Right atrium auricular region (tissue), 2 donors: Measurements from ENCODE around the gene PFKFB3. TPM values are rescaled to one million over a fixed set of nuclear protein-coding genes. Genes with fewer than 3 reads are reported as not detected.
"Not testable (repeated sequence)": the region's sequence is repeated elsewhere in the genome, so short reads cannot be mapped to it uniquely, and the experiment has no call there.

Source experiments
- DNase-seq: peaks from one replicate; pipeline ENCODE4 v3.0.0-alpha.2; 2019; ENCODE audit warnings: low spot score
- H3K27ac ChIP-seq, 2 donors: fragments of 200-600 bp; sonication (generic); 1 replicate in 1 of 2; 2 replicates in 1 of 2; pipeline ENCODE4 v1.5.1; 2016 to 2019
- H3K27me3 ChIP-seq, 2 donors: fragments of 200-600 bp; sonication (generic); one replicate each; pipeline versions ENCODE4 v1.5.1 to v1.6.0; 2017 to 2019
- H3K36me3 ChIP-seq: fragments of 200-600 bp; sonication (generic); one replicate; pipeline ENCODE4 v1.5.1; 2016
- H3K4me1 ChIP-seq, 2 donors: fragments of 200-600 bp; sonication (generic); one replicate each; pipeline versions ENCODE4 v1.5.1 to v1.6.0; 2017 to 2019
- H3K4me3 ChIP-seq, 2 donors: fragments of 200-600 bp; sonication (generic); 1 replicate in 1 of 2; 2 replicates in 1 of 2; pipeline ENCODE4 v1.5.1; 2017 to 2019; ENCODE audit warnings: mild to moderate bottlenecking in 1 of 2, moderate library complexity in 1 of 2
- H3K9me3 ChIP-seq, 2 donors: fragments of 200-600 bp; sonication (generic); one replicate each; pipeline ENCODE4 v1.5.1; 2019
- total RNA-seq, 2 donors: library from RNA; depleted of rRNA; stranded (reverse); fragments of >200 nt; gene quantifications; one replicate each; pipeline ENCODE4 v1.1.0, GENCODE V29; 2016
- TF ChIP-seq, protein P1 (sequence below), 2 donors: fragments of 200-600 bp; sonication (generic); IDR thresholded peaks; one replicate each; pipeline ENCODE4 v1.5.1; 2019; ENCODE audit warnings: antibody characterized with exemption in 2 of 2

The PFKFB3 gene
- total RNA-seq, 2 donors from 2014 or later, result 9.4 to 16.5 TPM

DNA sequence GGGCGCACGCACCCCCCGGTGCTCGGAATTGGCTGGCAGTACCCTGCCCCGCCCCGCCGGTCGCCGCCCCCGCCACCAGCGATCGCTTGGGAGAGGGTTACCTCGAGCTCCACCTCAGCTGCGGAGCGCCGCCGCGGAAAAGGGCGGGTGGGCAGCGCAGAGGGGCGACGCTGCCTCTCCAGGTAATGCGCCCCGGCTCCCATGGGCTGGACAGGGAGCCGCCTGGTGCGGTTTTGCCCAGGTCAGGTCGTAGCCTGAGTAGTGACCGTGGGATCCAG, 1.3 kb downstream of the PFKFB3 start:
- H3K9me3 ChIP-seq, result no peaks in the 10 kb centered on the region
- peaks cover 0 to 36% of the 10 kb centered on the region in 2 donors for H3K4me1 ChIP-seq
- no peaks in the 10 kb centered on the region for H3K27me3 ChIP-seq
- H3K36me3 ChIP-seq, result no peaks in the 10 kb centered on the region
- DNase-seq, result no peak
- TF ChIP-seq, protein P1, sequence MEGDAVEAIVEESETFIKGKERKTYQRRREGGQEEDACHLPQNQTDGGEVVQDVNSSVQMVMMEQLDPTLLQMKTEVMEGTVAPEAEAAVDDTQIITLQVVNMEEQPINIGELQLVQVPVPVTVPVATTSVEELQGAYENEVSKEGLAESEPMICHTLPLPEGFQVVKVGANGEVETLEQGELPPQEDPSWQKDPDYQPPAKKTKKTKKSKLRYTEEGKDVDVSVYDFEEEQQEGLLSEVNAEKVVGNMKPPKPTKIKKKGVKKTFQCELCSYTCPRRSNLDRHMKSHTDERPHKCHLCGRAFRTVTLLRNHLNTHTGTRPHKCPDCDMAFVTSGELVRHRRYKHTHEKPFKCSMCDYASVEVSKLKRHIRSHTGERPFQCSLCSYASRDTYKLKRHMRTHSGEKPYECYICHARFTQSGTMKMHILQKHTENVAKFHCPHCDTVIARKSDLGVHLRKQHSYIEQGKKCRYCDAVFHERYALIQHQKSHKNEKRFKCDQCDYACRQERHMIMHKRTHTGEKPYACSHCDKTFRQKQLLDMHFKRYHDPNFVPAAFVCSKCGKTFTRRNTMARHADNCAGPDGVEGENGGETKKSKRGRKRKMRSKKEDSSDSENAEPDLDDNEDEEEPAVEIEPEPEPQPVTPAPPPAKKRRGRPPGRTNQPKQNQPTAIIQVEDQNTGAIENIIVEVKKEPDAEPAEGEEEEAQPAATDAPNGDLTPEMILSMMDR (IDR thresholded peaks at IDR 0.05), result no peak
- peak overlapping the region; percentile 60 to 80 for H3K4me3 ChIP-seq
- peak overlapping the region; percentile 94 to 95 for H3K27ac ChIP-seq

DNA sequence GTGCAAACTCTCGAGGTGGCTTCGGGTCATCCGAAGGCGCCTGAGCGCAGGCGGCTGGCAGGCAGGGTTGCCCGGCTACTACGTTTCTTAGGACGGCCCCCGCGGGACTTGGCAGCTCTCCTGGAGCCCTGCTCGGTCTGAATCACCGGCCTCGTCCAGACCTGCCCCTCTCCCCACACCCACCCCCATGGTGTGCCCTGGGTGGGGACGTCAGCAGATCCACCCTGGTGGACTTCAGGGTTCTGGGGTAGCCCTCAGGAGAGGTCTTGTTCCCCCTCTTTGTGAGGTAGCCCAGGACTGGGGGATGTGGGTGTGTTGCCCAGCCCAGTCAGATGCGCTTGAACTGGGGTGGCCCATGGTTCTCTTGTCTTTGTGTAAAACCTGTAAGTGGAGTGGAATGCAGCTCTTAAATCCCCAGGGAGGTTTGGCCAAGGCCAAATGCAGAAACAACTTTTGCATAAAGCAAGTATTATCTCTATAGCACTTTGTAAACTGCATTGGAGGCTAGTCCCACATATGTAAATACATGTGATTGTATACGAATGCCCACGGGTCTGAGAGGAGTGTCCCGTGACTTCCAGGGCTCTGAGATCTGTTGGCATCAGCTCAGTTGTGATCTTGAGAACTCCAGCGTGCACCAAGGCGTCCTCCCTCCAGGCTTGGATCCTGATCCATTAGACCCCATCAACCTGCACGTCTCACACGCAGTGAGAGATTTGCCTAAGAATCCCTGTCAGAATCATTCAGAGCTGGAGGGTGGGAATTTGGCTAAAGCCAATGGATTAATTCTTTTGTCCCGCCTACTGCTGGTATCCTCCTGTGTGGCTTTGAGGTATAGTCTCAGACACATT, 1.8 kb downstream of the PFKFB3 start:
- H3K4me1 ChIP-seq, result peaks cover 0 to 36% of the 10 kb centered on the region in 2 donors
- H3K9me3 ChIP-seq, result no peaks in the 10 kb centered on the region
- no peaks in the 10 kb centered on the region for H3K36me3 ChIP-seq
- DNase-seq, result no peak
- H3K4me3 ChIP-seq, result peak overlapping the region; percentile 60 to 80
- TF ChIP-seq, protein P1 (IDR thresholded peaks at IDR 0.05), result no peak
- H3K27me3 ChIP-seq, result no peaks in the 10 kb centered on the region
- peak overlapping the region; percentile 94 to 95 for H3K27ac ChIP-seq

DNA sequence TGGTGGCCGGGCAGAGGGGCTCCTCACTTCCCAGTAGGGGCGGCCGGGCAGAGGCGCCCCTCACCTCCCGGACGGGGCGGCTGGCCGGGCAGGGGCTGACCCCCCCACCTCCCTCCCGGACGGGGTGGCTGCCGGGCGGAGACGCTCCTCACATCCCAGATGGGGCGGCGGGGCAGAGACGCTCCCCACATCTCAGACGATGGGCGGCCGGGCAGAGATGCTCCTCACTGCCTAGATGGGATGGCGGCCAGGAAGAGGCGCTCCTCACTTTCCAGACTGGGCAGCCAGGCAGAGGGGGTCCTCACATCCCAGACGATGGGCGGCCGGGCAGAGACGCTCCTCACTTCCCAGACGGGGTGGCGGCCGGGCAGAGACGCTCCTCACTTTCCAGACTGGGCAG, 3.8 kb downstream of the PFKFB3 start:
- H3K9me3 ChIP-seq, H3K4me3 ChIP-seq, H3K27me3 ChIP-seq, DNase-seq, H3K36me3 ChIP-seq, H3K27ac ChIP-seq: not testable (repeated sequence)
- peaks cover 0 to 34% of the 10 kb centered on the region in 2 donors for H3K4me1 ChIP-seq

DNA sequence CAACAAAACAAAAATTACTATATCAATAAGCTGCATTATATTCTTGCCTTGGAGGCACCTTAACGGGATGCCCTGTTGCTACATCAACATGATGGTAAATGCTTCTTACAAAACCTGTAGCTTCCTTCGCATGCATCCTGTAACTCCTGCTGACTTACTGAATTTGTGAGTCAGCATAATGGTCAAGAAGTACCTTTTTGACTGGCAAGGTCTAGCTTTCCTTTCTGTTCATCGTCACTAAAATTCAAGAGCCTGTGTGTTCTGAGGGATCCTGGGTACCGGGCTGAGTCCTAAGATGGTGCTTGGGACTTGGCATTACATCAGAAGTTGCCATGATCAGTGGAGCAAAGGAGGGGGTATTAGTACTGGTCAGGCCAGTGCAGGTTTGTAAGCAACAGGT, 4.9 kb downstream of the PFKFB3 start:
- Histone ChIP-seq H3K36me3 (no peaks in the 10 kb centered on the region), H3K4me3 (no peak overlapping the region), H3K27ac (no peak overlapping the region), H3K4me1 (peaks cover 0 to 31% of the 10 kb centered on the region in 2 donors), H3K9me3 (no peaks in the 10 kb centered on the region), H3K27me3 (no peaks in the 10 kb centered on the region)
- DNase-seq, result no peak
- TF ChIP-seq, protein P1 (IDR thresholded peaks at IDR 0.05), result no peak

DNA sequence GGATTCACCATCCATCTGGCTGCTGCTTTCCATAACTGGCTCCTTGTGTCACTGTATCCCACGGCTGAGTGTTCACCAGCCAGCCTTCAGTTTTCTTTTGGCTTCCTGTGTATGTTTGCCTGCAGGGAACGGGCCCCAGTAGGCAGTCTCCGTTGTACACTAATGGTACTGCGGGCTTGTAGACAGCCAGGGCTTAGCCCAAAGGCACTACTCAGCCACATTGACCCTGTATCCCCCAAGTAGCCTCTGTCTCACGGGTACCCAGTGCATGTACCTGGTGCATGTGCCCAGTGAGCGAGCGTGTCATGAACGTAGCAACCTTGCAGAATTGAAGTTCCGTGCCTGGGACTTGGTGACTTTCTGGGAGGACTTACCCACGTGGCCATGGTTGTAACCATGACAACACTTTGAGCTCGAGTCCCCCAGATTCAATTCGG, 6.1 kb downstream of the PFKFB3 start:
- H3K27me3 ChIP-seq, result no peaks in the 10 kb centered on the region
- peaks cover 3% of the 10 kb centered on the region for H3K36me3 ChIP-seq
- DNase-seq, result no peak
- H3K4me1 ChIP-seq, result peaks cover 0 to 24% of the 10 kb centered on the region in 2 donors
- no peak overlapping the region for H3K27ac ChIP-seq
- TF ChIP-seq, protein P1 (IDR thresholded peaks at IDR 0.05), result no peak
- no peak overlapping the region for H3K4me3 ChIP-seq
- H3K9me3 ChIP-seq, result no peaks in the 10 kb centered on the region

DNA sequence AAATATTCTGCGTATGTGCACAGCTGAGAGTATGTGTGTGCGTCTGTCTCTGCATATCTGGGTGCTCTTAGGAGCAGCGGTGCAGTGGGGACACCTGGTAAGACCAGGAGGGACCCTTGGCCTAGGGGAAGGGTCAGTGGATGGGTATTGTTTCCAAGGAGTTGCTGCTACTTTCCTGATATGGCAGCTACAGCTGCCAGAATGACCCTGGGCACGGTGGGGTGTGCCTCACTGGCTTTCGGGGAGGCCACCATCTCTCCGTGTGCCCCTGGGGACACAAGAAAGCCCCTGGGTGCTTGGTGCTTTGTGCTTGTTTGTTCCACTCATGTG, 8.6 kb downstream of the PFKFB3 start:
- Histone ChIP-seq H3K36me3 (peaks cover 27% of the 10 kb centered on the region), H3K9me3 (no peaks in the 10 kb centered on the region), H3K27ac (peak overlapping the region in 1 of 2 donors; percentile 46), H3K4me1 (peaks cover 0 to 12% of the 10 kb centered on the region in 2 donors), H3K27me3 (no peaks in the 10 kb centered on the region), H3K4me3 (no peak overlapping the region)
- no peak for DNase-seq
- TF ChIP-seq, protein P1 (IDR thresholded peaks at IDR 0.05), result no peak
